Dermis microvascular lymphatic vessel endothelial cell (primary cell): ENCODE results near the gene MEGF6. TPM values are rescaled to one million over a fixed set of nuclear protein-coding genes. Genes with fewer than 3 reads are reported as not detected.
"Not testable (repeated sequence)": the region's sequence is repeated elsewhere in the genome, so short reads cannot be mapped to it uniquely, and the experiment has no call there.

Experiments used
- DNase-seq, 2 donors: peaks; one replicate each; pipeline versions ENCODE4 v3.0.0 to v3.0.0-alpha.2; 2010; ENCODE audit warnings: low read depth in 2 of 2
- total RNA-seq: library from RNA; depleted of rRNA; stranded (reverse); fragments of >200 nt; gene quantifications from 2 replicates; pipeline ENCODE4 v1.2.1, GENCODE V29; 2014

MEGF6 gene
- total RNA-seq, 1 donor from 2014 or later: 69.3 TPM

- no peak for DNase-seq
Measured at GRCh38 chr1:3629561-3630160, 18.4 kb upstream of the MEGF6 start.

- DNase-seq: no peak
Measured at GRCh38 chr1:3628445-3628844, 17.1 kb upstream of the MEGF6 start.

GRCh38 chr1:3627515-3628253 is 16.4 kb upstream of the MEGF6 start:
- DNase-seq: no peak

GRCh38 chr1:3626025-3626424 is 14.7 kb upstream of the MEGF6 start:
- no peak for DNase-seq

GRCh38 chr1:3625151-3625907 is 14.0 kb upstream of the MEGF6 start:
- DNase-seq: peak in 1 of 2 donors; percentile 76

GRCh38 chr1:3624200-3625136 is 13.2 kb upstream of the MEGF6 start, which contains the start of gene TPRG1L:
Gene TPRG1L, plus strand, starts transcription at chr1:3625015. Its CDS starts 58 bp downstream, at chr1:3625073.
- peak; percentile 81 to 95 for DNase-seq

- no peak for DNase-seq
Measured at GRCh38 chr1:3623441-3624199, 12.3 kb upstream of the MEGF6 start.

- DNase-seq: not testable (repeated sequence)
Measured at GRCh38 chr1:3622102-3622501, 10.8 kb upstream of the MEGF6 start.

- peak in 1 of 2 donors; percentile 24 for DNase-seq
Measured at GRCh38 chr1:3621151-3621671, 9.9 kb upstream of the MEGF6 start.

- no peak for DNase-seq
Measured at GRCh38 chr1:3620708-3621107, 9.4 kb upstream of the MEGF6 start.

- DNase-seq: peak; percentile 66 to 78
Measured at GRCh38 chr1:3618881-3619671, 7.8 kb upstream of the MEGF6 start.

GRCh38 chr1:3618531-3618880 is 7.2 kb upstream of the MEGF6 start:
- DNase-seq: no peak

- no peak for DNase-seq
Measured at GRCh38 chr1:3617806-3618345, 6.6 kb upstream of the MEGF6 start.

GRCh38 chr1:3616861-3617260 is 5.6 kb upstream of the MEGF6 start:
- DNase-seq: no peak

- peak in 1 of 2 donors; percentile 35 for DNase-seq
Measured at GRCh38 chr1:3614755-3615742, 3.7 kb upstream of the MEGF6 start.

GRCh38 chr1:3612123-3612522 is 815 bp upstream of the MEGF6 start:
- no peak for DNase-seq

- DNase-seq: no peak
Measured at GRCh38 chr1:3610527-3611169, 660 bp downstream of the MEGF6 start.
